Rectal smooth muscle tissue (tissue), 1 donor: ENCODE data around the gene RHOV.

ENCODE experiments used
- H3K27ac ChIP-seq: one replicate; pipeline ENCODE4 v1.7.0; 2013; ENCODE audit warnings: low read depth, low read length, inconsistent platforms
- H3K27me3 ChIP-seq: one replicate; pipeline ENCODE4 v1.7.0; 2013; ENCODE audit warnings: low read length; ENCODE audit not compliant: control insufficient read depth, insufficient read depth
- H3K36me3 ChIP-seq: one replicate; pipeline ENCODE4 v1.7.0; 2013; ENCODE audit warnings: low read length; ENCODE audit not compliant: control insufficient read depth, insufficient read depth
- H3K4me1 ChIP-seq: one replicate; pipeline ENCODE4 v1.7.0; 2013; ENCODE audit warnings: low read length; ENCODE audit not compliant: control insufficient read depth, insufficient read depth
- H3K4me3 ChIP-seq: one replicate; pipeline ENCODE4 v1.7.0; 2013; ENCODE audit warnings: low read length
- H3K9ac ChIP-seq: one replicate; pipeline ENCODE4 v1.7.0; 2013; ENCODE audit warnings: low read length

The RHOV gene

DNA sequence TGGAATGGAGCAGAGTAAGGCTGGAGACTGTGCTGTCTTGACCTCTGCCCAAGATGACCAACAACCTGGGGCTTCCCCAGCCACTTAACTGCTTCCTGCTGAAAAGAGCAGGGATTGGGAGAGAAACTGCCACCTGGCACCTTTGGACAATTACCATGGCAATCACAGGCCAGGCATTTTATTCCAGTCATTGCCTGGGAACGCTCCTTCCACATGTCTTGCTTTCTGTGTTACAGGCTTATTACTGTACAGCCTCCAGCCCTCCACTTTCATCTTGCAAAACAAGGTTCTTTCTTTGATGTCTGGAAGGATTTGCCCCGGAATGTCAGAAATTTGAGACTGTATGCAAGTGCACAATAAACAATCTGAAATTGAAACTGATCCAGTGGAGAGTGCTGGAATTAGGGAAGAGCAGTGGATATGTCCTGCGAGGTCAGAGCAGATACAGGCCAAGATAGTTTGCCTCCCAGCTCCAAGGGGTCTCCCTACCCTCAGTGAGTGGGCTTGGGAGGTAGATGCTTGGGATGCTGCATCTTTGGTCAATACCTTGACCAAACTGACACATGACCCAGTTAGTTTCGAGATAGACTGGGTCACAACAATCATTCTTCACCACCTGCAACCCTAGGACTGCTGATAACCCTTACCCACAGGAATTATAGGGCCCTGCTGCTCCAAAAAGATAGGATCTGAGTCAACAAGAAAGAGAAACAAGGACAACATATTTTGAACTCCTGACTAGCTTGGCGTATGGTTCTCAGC is 48.2 kb downstream of the RHOV start:
- Histone ChIP-seq H3K4me3 (peak overlapping the region; percentile 6), H3K27me3 (no peaks in the 10 kb centered on the region)

DNA sequence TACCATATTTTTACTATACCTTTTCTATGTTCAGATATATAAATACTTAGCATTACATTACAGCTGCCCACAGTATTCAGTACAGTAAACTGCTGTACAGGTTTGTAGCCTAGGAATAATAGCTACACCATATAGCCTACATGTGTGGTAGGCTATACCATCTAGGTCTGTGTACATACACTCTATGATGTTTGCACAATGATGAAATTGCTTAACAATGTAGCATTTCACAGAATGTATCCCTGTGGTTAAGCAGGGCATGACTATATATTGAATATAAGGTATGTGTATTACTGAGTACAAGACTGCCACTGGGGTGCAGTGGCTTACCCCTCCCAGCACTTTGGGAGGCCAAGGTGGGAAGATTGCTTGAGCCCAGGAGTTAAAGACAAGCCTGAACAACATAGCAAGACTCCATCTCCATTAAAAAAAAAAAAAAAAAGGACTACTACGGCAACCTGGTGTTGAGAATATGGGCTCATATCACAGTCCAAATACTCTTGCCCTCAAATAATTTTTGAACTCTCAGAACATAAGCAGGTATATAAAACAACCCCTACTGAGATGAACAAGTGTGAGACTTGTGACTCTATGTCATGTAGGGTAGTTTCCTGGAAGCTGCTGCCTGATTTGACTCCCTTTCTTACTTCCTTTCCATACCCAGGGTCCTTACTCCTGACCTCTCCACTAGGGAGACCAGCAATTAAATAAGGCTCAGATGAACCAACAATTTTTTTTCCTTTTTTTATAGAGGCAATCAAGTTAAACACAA is 50.3 kb downstream of the RHOV start:
- H3K9ac ChIP-seq = no peak overlapping the region
- no peaks in the 10 kb centered on the region for H3K27me3 ChIP-seq
- H3K4me3 ChIP-seq = no peak overlapping the region
- H3K4me1 ChIP-seq = no peaks in the 10 kb centered on the region
- H3K36me3 ChIP-seq = no peaks in the 10 kb centered on the region
- H3K27ac ChIP-seq = no peak overlapping the region

More for the DNA sequence above, 48.2 kb downstream of the RHOV start:
- H3K36me3 ChIP-seq = no peaks in the 10 kb centered on the region
- H3K9ac ChIP-seq = no peak overlapping the region
- H3K4me1 ChIP-seq = no peaks in the 10 kb centered on the region
- no peak overlapping the region for H3K27ac ChIP-seq
